Hindlimb muscle (tissue), 1 donor: ENCODE results near the gene CFAP97D2. TPM values are rescaled to one million over a fixed set of nuclear protein-coding genes. Genes with fewer than 3 reads are reported as not detected.

Experiments used
- DNase-seq: peaks from one replicate; pipeline ENCODE4 v3.0.0-alpha.2; 2013
- polyA plus RNA-seq: library from polyadenylated mRNA; unstranded; fragments of 120-200 nt; gene quantifications from one replicate; pipeline ENCODE4 v1.2.1, GENCODE V29; 2013; ENCODE audit not compliant: insufficient read length

CFAP97D2 gene
- polyA plus RNA-seq, 1 donor: not detected

- no peak for DNase-seq
Measured at GRCh38 chr13:114200399-114200911, 21.4 kb downstream of the CFAP97D2 start.

- no peak for DNase-seq
Measured at GRCh38 chr13:114202581-114202980, 23.5 kb downstream of the CFAP97D2 start.

- no peak for DNase-seq
Measured at GRCh38 chr13:114203536-114203935, 24.5 kb downstream of the CFAP97D2 start.

GRCh38 chr13:114204894-114205293, 25.8 kb downstream of the CFAP97D2 start:
- no peak for DNase-seq

GRCh38 chr13:114208134-114208533, 29.1 kb downstream of the CFAP97D2 start:
- no peak for DNase-seq

GRCh38 chr13:114211446-114212157, 32.5 kb downstream of the CFAP97D2 start:
- DNase-seq: no peak

- DNase-seq: no peak
Measured at GRCh38 chr13:114212158-114212495, 33.1 kb downstream of the CFAP97D2 start.

GRCh38 chr13:114213980-114214379, 34.9 kb downstream of the CFAP97D2 start:
- DNase-seq: no peak

- no peak for DNase-seq
Measured at GRCh38 chr13:114219392-114219791, 40.3 kb downstream of the CFAP97D2 start.

GRCh38 chr13:114222461-114222968, 43.5 kb downstream of the CFAP97D2 start:
- no peak for DNase-seq

GRCh38 chr13:114224201-114224600, 45.1 kb downstream of the CFAP97D2 start:
- no peak for DNase-seq

GRCh38 chr13:114225610-114226009, 46.6 kb downstream of the CFAP97D2 start:
- no peak for DNase-seq

GRCh38 chr13:114226088-114226487, 47.0 kb downstream of the CFAP97D2 start:
- DNase-seq: no peak

- DNase-seq: peak; percentile 86
Measured at GRCh38 chr13:114226699-114227323, 47.8 kb downstream of the CFAP97D2 start.

GRCh38 chr13:114227528-114227927, 48.5 kb downstream of the CFAP97D2 start:
- DNase-seq: no peak

- no peak for DNase-seq
Measured at GRCh38 chr13:114228176-114228575, 49.1 kb downstream of the CFAP97D2 start.

GRCh38 chr13:114229506-114229905, 50.4 kb downstream of the CFAP97D2 start:
- no peak for DNase-seq

GRCh38 chr13:114230117-114230516, 51.1 kb downstream of the CFAP97D2 start:
- no peak for DNase-seq

GRCh38 chr13:114230575-114230974, 51.5 kb downstream of the CFAP97D2 start:
- DNase-seq: no peak

- DNase-seq: no peak
Measured at GRCh38 chr13:114231886-114232285, 52.8 kb downstream of the CFAP97D2 start.

GRCh38 chr13:114234266-114234644, 55.2 kb downstream of the CFAP97D2 start:
- no peak for DNase-seq

- DNase-seq: peak; percentile 92
Measured at GRCh38 chr13:114234645-114235421, 55.8 kb downstream of the CFAP97D2 start, which contains the start of gene CDC16. Gene CDC16, plus strand, starts transcription at chr13:114234897. Its CDS starts 188 bp downstream, at chr13:114235085.

- DNase-seq: no peak
Measured at GRCh38 chr13:114235697-114236096, 56.6 kb downstream of the CFAP97D2 start.
